Duodenal mucosa (tissue), 2 donors: ENCODE measurements around the gene ENDOV.

ENCODE experiments used
- H3K27ac ChIP-seq: one replicate; pipeline ENCODE4 v1.7.0; 2013; ENCODE audit warnings: low read depth, low read length
- H3K27me3 ChIP-seq, 2 donors: one replicate each; pipeline ENCODE4 v1.7.0; 2013; ENCODE audit warnings: low read length in 2 of 2, control low read depth in 1 of 2; ENCODE audit not compliant: insufficient read depth in 2 of 2, control insufficient read depth in 1 of 2
- H3K36me3 ChIP-seq, 2 donors: one replicate each; pipeline ENCODE4 v1.7.0; 2013; ENCODE audit warnings: low read length in 2 of 2, control low read depth in 1 of 2; ENCODE audit not compliant: insufficient read depth in 2 of 2, control insufficient read depth in 1 of 2
- H3K4me1 ChIP-seq, 2 donors: one replicate each; pipeline ENCODE4 v1.7.0; 2013; ENCODE audit warnings: low read length in 2 of 2, control low read depth in 1 of 2; ENCODE audit not compliant: insufficient read depth in 2 of 2, control insufficient read depth in 1 of 2
- H3K4me3 ChIP-seq, 2 donors: one replicate each; pipeline ENCODE4 v1.7.0; 2013; ENCODE audit warnings: low read length in 2 of 2, low read depth in 1 of 2
- H3K9ac ChIP-seq, 2 donors: one replicate each; pipeline ENCODE4 v1.7.0; 2013; ENCODE audit warnings: low read length in 2 of 2, low read depth in 1 of 2
- H3K9me3 ChIP-seq, 2 donors: one replicate each; pipeline ENCODE4 v1.7.0; 2013; ENCODE audit warnings: low read length in 2 of 2, control low read depth in 1 of 2; ENCODE audit not compliant: control insufficient read depth in 1 of 2

Gene ENDOV

GRCh38 chr17:80413771-80414507 is 1.0 kb upstream of the ENDOV start:
- no peak overlapping the region for H3K27ac ChIP-seq

GRCh38 chr17:80414508-80414802 is 512 bp upstream of the ENDOV start:
- peak overlapping the region; percentile 96 to 97 for H3K4me3 ChIP-seq
- peaks cover 10 to 24% of the 10 kb centered on the region in 2 donors for H3K4me1 ChIP-seq
- no peaks in the 10 kb centered on the region for H3K9me3 ChIP-seq
- peak overlapping the region; percentile 95 to 96 for H3K9ac ChIP-seq
- peaks cover 0 to 21% of the 10 kb centered on the region in 2 donors for H3K36me3 ChIP-seq
- peaks cover 12 to 14% of the 10 kb centered on the region in 2 donors for H3K27me3 ChIP-seq
- H3K27ac ChIP-seq = peak overlapping the region; percentile 88

More at GRCh38 chr17:80413771-80414507, 1.0 kb upstream of the ENDOV start:
- H3K36me3 ChIP-seq = peaks cover 0 to 17% of the 10 kb centered on the region in 2 donors
- H3K27me3 ChIP-seq = peaks cover 12 to 14% of the 10 kb centered on the region in 2 donors
- no peaks in the 10 kb centered on the region for H3K9me3 ChIP-seq
- peaks cover 10 to 24% of the 10 kb centered on the region in 2 donors for H3K4me1 ChIP-seq
- peak overlapping the region; percentile 96 to 97 for H3K4me3 ChIP-seq
- peak overlapping the region; percentile 95 to 96 for H3K9ac ChIP-seq

GRCh38 chr17:80415626-80416137 is 715 bp downstream of the ENDOV start:
- peak overlapping the region; percentile 96 to 97 for H3K4me3 ChIP-seq
- peaks cover 12 to 14% of the 10 kb centered on the region in 2 donors for H3K27me3 ChIP-seq
- no peaks in the 10 kb centered on the region for H3K9me3 ChIP-seq
- H3K36me3 ChIP-seq = peaks cover 0 to 27% of the 10 kb centered on the region in 2 donors
- peak overlapping the region; percentile 88 for H3K27ac ChIP-seq
- peak overlapping the region; percentile 95 to 96 for H3K9ac ChIP-seq
- peaks cover 10 to 24% of the 10 kb centered on the region in 2 donors for H3K4me1 ChIP-seq

DNA sequence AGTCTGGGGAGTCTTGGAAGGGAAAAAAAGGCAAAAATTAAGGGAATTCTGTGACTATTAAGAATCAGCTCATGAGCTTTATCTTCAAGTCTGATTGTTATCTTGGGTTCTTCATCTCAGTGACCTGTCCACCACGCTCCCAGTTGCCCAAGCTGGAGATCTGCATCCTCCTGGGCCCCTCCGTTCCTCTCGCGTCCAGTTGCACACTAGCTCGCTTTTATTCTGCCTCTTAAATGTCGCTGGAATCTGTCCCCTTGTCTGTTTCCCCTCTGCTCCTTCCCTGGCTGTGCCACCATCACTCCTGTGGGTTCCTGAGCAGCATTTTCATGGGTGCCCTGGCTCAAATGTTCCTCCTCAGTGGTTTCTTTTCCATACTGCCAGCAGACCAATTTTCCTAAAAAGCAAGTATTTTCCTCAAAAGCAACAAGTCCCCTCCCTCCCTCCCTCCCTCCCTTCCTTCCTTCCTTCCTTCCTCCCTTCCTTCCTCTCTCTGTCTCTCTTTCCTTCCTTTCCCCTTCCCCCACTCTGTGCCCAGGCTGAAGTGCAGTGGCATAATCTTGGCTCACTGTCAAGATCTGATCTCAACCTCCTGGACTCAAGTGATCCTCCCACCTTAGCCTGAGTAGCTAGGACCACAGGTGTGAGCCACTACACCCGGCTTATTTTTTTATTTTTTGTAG is 1.4 kb downstream of the ENDOV start:
- H3K36me3 ChIP-seq = peaks cover 0 to 27% of the 10 kb centered on the region in 2 donors
- H3K4me3 ChIP-seq = peak overlapping the region; percentile 18 to 22
- H3K9me3 ChIP-seq = no peaks in the 10 kb centered on the region
- no peak overlapping the region for H3K9ac ChIP-seq
- H3K4me1 ChIP-seq = peaks cover 10 to 24% of the 10 kb centered on the region in 2 donors
- H3K27me3 ChIP-seq = peaks cover 12 to 14% of the 10 kb centered on the region in 2 donors
- H3K27ac ChIP-seq = no peak overlapping the region

GRCh38 chr17:80416940-80417293 is 1.9 kb downstream of the ENDOV start:
- H3K4me3 ChIP-seq = no peak overlapping the region
- H3K27ac ChIP-seq = no peak overlapping the region
- peaks cover 0 to 27% of the 10 kb centered on the region in 2 donors for H3K36me3 ChIP-seq
- H3K27me3 ChIP-seq = peaks cover 12 to 14% of the 10 kb centered on the region in 2 donors
- peaks cover 10 to 24% of the 10 kb centered on the region in 2 donors for H3K4me1 ChIP-seq
- no peak overlapping the region for H3K9ac ChIP-seq
- H3K9me3 ChIP-seq = no peaks in the 10 kb centered on the region

- peaks cover 10 to 24% of the 10 kb centered on the region in 2 donors for H3K4me1 ChIP-seq
- no peak overlapping the region for H3K4me3 ChIP-seq
- no peak overlapping the region for H3K27ac ChIP-seq
- H3K9me3 ChIP-seq = no peaks in the 10 kb centered on the region
- peaks cover 0 to 27% of the 10 kb centered on the region in 2 donors for H3K36me3 ChIP-seq
- no peak overlapping the region for H3K9ac ChIP-seq
- peaks cover 9 to 11% of the 10 kb centered on the region in 2 donors for H3K27me3 ChIP-seq
Observed at GRCh38 chr17:80418589-80418988, 3.6 kb downstream of the ENDOV start.

- Histone ChIP-seq H3K27ac (no peak overlapping the region), H3K4me1 (peaks cover 3 to 20% of the 10 kb centered on the region in 2 donors), H3K36me3 (peaks cover 0 to 27% of the 10 kb centered on the region in 2 donors), H3K27me3 (peaks cover 2 to 5% of the 10 kb centered on the region in 2 donors), H3K9me3 (no peaks in the 10 kb centered on the region), H3K4me3 (no peak overlapping the region), H3K9ac (no peak overlapping the region)
Observed at GRCh38 chr17:80419255-80419654, 4.3 kb downstream of the ENDOV start.

GRCh38 chr17:80421381-80422090 is 6.6 kb downstream of the ENDOV start:
- Histone ChIP-seq H3K9ac (no peak overlapping the region), H3K4me3 (no peak overlapping the region), H3K27ac (no peak overlapping the region), H3K4me1 (peaks cover 0 to 6% of the 10 kb centered on the region in 2 donors), H3K9me3 (no peaks in the 10 kb centered on the region), H3K36me3 (peaks cover 0 to 27% of the 10 kb centered on the region in 2 donors), H3K27me3 (no peaks in the 10 kb centered on the region)

GRCh38 chr17:80422276-80422675 is 7.3 kb downstream of the ENDOV start:
- Histone ChIP-seq H3K9me3 (no peaks in the 10 kb centered on the region), H3K4me3 (no peak overlapping the region), H3K9ac (no peak overlapping the region), H3K27ac (no peak overlapping the region), H3K36me3 (peaks cover 0 to 22% of the 10 kb centered on the region in 2 donors), H3K27me3 (no peaks in the 10 kb centered on the region), H3K4me1 (peaks cover 0 to under 1% of the 10 kb centered on the region in 2 donors)

DNA sequence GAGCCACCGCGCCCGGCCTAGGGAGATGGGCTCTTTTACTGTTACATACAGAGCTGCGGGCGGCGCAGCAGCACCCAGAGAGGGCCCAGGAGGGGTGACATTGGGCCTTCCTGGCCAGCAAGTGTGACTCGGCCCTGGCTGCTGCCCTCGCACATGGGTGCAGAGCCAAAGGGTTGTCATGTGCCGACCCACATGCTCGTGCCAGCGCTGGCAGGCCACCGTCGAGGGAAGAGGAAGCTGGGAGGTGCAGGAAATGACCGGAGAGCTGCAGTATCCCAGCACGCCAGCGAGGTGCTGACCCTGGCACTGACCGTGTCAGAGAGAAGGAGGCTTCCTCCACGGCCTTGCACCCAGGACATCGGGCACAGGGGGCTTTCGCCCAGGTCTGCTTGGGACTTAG is 8.0 kb downstream of the ENDOV start:
- Histone ChIP-seq H3K9ac (no peak overlapping the region), H3K36me3 (peaks cover 0 to 15% of the 10 kb centered on the region in 2 donors), H3K4me1 (no peaks in the 10 kb centered on the region)

More for the DNA sequence above, 8.0 kb downstream of the ENDOV start:
- H3K9me3 ChIP-seq = no peaks in the 10 kb centered on the region
- H3K27ac ChIP-seq = no peak overlapping the region
- H3K27me3 ChIP-seq = no peaks in the 10 kb centered on the region
- no peak overlapping the region for H3K4me3 ChIP-seq
